Osteocyte (in vitro differentiated cells): ENCODE results near the gene CD300E. TPM values are rescaled to one million over a fixed set of nuclear protein-coding genes. Genes with fewer than 3 reads are reported as not detected.

Experiments used
- DNase-seq: peaks from one replicate; pipeline ENCODE4 v3.0.0; 2021; ENCODE audit warnings: mixed read lengths; ENCODE audit not compliant: unreplicated experiment; ENCODE audit errors: extremely low spot score
- H3K27ac Mint-ChIP-seq: one replicate; pipeline ENCODE4 v1.8.0; 2021; ENCODE audit warnings: mild to moderate bottlenecking, mixed read lengths; ENCODE audit not compliant: unreplicated experiment
- H3K27me3 Mint-ChIP-seq: one replicate; pipeline ENCODE4 v1.8.0; 2021; ENCODE audit warnings: mixed read lengths; ENCODE audit not compliant: unreplicated experiment
- H3K36me3 Mint-ChIP-seq: one replicate; pipeline ENCODE4 v1.8.0; 2021; ENCODE audit warnings: mixed read lengths; ENCODE audit not compliant: unreplicated experiment
- H3K4me1 Mint-ChIP-seq: one replicate; pipeline ENCODE4 v1.8.0; 2021; ENCODE audit warnings: mixed read lengths; ENCODE audit not compliant: unreplicated experiment
- H3K4me3 Mint-ChIP-seq: one replicate; pipeline ENCODE4 v1.8.0; 2021; ENCODE audit warnings: mild to moderate bottlenecking, moderate library complexity, mixed read lengths; ENCODE audit not compliant: unreplicated experiment
- H3K9me3 Mint-ChIP-seq: one replicate; pipeline ENCODE4 v1.8.0; 2021; ENCODE audit warnings: mixed read lengths; ENCODE audit not compliant: unreplicated experiment
- CTCF ChIP-seq: fragments of 200-600 bp; sonication (generic); IDR thresholded peaks from 2 replicates; pipeline ENCODE4 v1.5.0; 2021; ENCODE audit warnings: antibody characterized with exemption, mild to moderate bottlenecking, moderate library complexity
- total RNA-seq: library from RNA; stranded (reverse); gene quantifications from 2 replicates; pipeline ENCODE4 v1.2.1, GENCODE V29; 2021

Gene CD300E
- total RNA-seq, 1 donor from 2014 or later, result not detected

- no peak for TF ChIP-seq CTCF
- H3K36me3 Mint-ChIP-seq, result no peaks in the 10 kb centered on the region
Observed at GRCh38 chr17:74591503-74591902, 32.0 kb downstream of the CD300E start.

GRCh38 chr17:74585711-74586110 lies 37.8 kb downstream of the CD300E start:
- Mint-ChIP-seq H3K27ac (no peak overlapping the region), H3K4me1 (no peaks in the 10 kb centered on the region), H3K27me3 (no peaks in the 10 kb centered on the region), H3K9me3 (peaks cover 16% of the 10 kb centered on the region), H3K4me3 (no peak overlapping the region), H3K36me3 (no peaks in the 10 kb centered on the region)
- no peak for TF ChIP-seq CTCF
- no peak for DNase-seq

More at GRCh38 chr17:74591503-74591902, 32.0 kb downstream of the CD300E start:
- Mint-ChIP-seq H3K27me3 (peaks cover 8% of the 10 kb centered on the region), H3K27ac (no peak overlapping the region), H3K4me3 (no peak overlapping the region), H3K9me3 (peaks cover 3% of the 10 kb centered on the region), H3K4me1 (no peaks in the 10 kb centered on the region)
- no peak for DNase-seq

GRCh38 chr17:74584292-74585060 lies 39.1 kb downstream of the CD300E start:
- Mint-ChIP-seq H3K9me3 (peaks cover 16% of the 10 kb centered on the region), H3K36me3 (no peaks in the 10 kb centered on the region), H3K4me1 (no peaks in the 10 kb centered on the region), H3K27me3 (no peaks in the 10 kb centered on the region), H3K4me3 (no peak overlapping the region), H3K27ac (no peak overlapping the region)
- no peak for TF ChIP-seq CTCF
- DNase-seq, result no peak

DNA sequence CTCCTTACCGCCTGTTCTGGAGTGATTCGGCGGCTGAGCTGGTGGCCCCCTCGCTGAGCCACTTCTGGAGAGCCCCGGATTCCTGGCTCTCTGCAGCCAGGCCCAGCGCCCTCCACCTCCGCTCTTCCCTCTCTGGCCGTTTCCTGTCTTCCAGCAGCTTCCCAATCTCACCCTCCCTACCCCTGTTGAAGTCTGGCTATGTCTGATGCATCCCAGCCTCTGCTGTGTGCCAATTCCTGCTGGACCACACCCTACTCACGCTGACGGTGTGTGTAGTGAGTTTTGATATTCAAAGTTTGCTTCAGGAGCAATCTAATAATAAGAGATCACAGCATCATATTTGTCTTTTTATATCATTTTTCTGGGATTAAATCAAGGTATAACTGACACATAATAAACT lies 40.9 kb downstream of the CD300E start:
- no peak overlapping the region for H3K27ac Mint-ChIP-seq
- H3K27me3 Mint-ChIP-seq, result no peaks in the 10 kb centered on the region
- TF ChIP-seq CTCF, result no peak
- no peaks in the 10 kb centered on the region for H3K4me1 Mint-ChIP-seq
- no peak overlapping the region for H3K4me3 Mint-ChIP-seq
- no peaks in the 10 kb centered on the region for H3K36me3 Mint-ChIP-seq
- peaks cover 21% of the 10 kb centered on the region for H3K9me3 Mint-ChIP-seq
- no peak for DNase-seq

GRCh38 chr17:74579900-74580299 lies 43.6 kb downstream of the CD300E start:
- Mint-ChIP-seq H3K4me1 (no peaks in the 10 kb centered on the region), H3K9me3 (peaks cover 9% of the 10 kb centered on the region), H3K27me3 (no peaks in the 10 kb centered on the region), H3K27ac (no peak overlapping the region), H3K36me3 (no peaks in the 10 kb centered on the region), H3K4me3 (no peak overlapping the region)
- no peak for DNase-seq
- no peak for TF ChIP-seq CTCF
